Mucosa of descending colon (tissue), 3 donors: ENCODE data around the gene ZNF800. TPM values are rescaled to one million over a fixed set of nuclear protein-coding genes. Genes with fewer than 3 reads are reported as not detected.

ENCODE experiments used
- ATAC-seq: fragments of 200-7000 bp; cut with Tn5 transposase; one replicate; pipeline ENCODE4 v1.9.1; 2020; ENCODE audit warnings: mild to moderate bottlenecking, moderate library complexity
- DNase-seq, 3 donors: peaks; one replicate each; pipeline ENCODE4 v3.0.0-alpha.2; 2020
- H3K36me3 ChIP-seq: fragments of 200-600 bp; one replicate; pipeline ENCODE4 v1.8.0; 2021; ENCODE audit warnings: low read depth, mild to moderate bottlenecking
- H3K4me1 ChIP-seq: fragments of 200-600 bp; one replicate; pipeline ENCODE4 v1.8.0; 2021; ENCODE audit warnings: low read depth, mild to moderate bottlenecking
- H3K4me3 ChIP-seq: fragments of 200-600 bp; one replicate; pipeline ENCODE4 v1.8.0; 2021; ENCODE audit warnings: mild to moderate bottlenecking
- H3K9me3 ChIP-seq: fragments of 200-600 bp; one replicate; pipeline ENCODE4 v1.8.0; 2021; ENCODE audit warnings: mild to moderate bottlenecking
- intact Hi-C, 2 donors: fragments of 100-400 bp; cut with DNase I in 1 of 2; cut with micrococcal nuclease in 1 of 2; formaldehyde crosslinking; loops; one replicate each; pipeline versions ENCODE4 v1.11.0 to v1.11.1; 2022; cut with DNase I, micrococcal nuclease
- total RNA-seq, 3 donors: library from RNA; stranded (reverse); fragmentation: NEBNext Ultra II Directional in 2 of 3; extraction: Animal tissue kit (Norgen Biotek cat#: 25700) in 2 of 3; gene quantifications; one replicate each; pipeline versions ENCODE4 v1.2.1 to v1.2.4, GENCODE V29; 2021 to 2023
- TF ChIP-seq, protein P1 (sequence below): fragments of 200-600 bp; IDR thresholded peaks from one replicate; pipeline ENCODE4 v1.8.0; 2022; ENCODE audit warnings: antibody characterized with exemption, mild to moderate bottlenecking
- donor health status: DM: no; HTN: no; CAD: no; lungs with moderate emphysema.
- donor health status: DM: no; HTN: no; CAD: no.
- donor health status: DM: no; HTN: yes; CAD: no.

ZNF800 gene
- total RNA-seq, 3 donors from 2014 or later = 26.9 to 38.7 (median 35.6) TPM

DNA sequence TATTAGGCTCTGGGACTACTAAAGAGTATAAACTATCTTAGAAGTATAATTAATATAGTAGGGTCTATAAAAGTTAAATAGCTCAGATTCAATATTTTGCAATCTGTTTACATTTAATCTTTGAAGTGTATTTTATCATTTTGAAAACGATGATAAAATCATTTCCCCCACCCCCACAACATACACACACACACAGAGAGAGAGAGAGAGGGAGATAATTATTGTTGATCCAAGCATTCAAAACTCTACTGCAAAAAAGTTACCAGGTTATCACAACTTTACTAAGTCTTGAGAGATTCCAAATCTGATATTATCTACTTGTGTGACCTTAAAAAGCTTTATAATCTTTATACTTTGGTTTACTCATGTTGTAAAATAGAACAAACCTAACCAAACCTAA is 14.0 kb downstream of the ZNF800 start:
- no peak for DNase-seq
- TF ChIP-seq, protein P1, sequence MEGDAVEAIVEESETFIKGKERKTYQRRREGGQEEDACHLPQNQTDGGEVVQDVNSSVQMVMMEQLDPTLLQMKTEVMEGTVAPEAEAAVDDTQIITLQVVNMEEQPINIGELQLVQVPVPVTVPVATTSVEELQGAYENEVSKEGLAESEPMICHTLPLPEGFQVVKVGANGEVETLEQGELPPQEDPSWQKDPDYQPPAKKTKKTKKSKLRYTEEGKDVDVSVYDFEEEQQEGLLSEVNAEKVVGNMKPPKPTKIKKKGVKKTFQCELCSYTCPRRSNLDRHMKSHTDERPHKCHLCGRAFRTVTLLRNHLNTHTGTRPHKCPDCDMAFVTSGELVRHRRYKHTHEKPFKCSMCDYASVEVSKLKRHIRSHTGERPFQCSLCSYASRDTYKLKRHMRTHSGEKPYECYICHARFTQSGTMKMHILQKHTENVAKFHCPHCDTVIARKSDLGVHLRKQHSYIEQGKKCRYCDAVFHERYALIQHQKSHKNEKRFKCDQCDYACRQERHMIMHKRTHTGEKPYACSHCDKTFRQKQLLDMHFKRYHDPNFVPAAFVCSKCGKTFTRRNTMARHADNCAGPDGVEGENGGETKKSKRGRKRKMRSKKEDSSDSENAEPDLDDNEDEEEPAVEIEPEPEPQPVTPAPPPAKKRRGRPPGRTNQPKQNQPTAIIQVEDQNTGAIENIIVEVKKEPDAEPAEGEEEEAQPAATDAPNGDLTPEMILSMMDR = no peak
- Histone ChIP-seq H3K36me3 (no peaks in the 10 kb centered on the region), H3K4me1 (no peaks in the 10 kb centered on the region), H3K9me3 (no peaks in the 10 kb centered on the region), H3K4me3 (no peak overlapping the region)
- no peak for ATAC-seq
- intact Hi-C loops = no loop called here

DNA sequence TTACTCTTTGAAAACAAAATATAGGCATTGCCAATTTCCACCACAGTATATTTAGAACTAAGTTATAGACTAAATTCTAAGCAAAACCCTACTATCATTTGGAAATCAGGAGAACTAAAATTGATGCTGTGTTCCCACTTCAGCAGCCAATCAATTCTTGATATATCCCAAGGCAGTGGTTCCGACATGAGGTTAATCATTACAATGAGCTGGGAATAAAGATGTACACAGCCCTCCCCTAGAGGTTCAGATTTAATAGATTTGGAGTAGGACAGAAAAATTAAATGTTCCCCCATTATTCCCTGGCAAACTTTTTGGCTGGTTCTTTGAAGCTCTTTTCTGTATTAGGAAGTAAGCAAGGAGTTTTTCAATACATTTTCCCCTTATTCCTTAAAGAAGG is 15.1 kb downstream of the ZNF800 start:
- Histone ChIP-seq H3K4me3 (no peak overlapping the region), H3K36me3 (no peaks in the 10 kb centered on the region), H3K9me3 (no peaks in the 10 kb centered on the region), H3K4me1 (no peaks in the 10 kb centered on the region)
- TF ChIP-seq, protein P1 = no peak
- intact Hi-C loops = no loop called here
- DNase-seq = no peak
- no peak for ATAC-seq

DNA sequence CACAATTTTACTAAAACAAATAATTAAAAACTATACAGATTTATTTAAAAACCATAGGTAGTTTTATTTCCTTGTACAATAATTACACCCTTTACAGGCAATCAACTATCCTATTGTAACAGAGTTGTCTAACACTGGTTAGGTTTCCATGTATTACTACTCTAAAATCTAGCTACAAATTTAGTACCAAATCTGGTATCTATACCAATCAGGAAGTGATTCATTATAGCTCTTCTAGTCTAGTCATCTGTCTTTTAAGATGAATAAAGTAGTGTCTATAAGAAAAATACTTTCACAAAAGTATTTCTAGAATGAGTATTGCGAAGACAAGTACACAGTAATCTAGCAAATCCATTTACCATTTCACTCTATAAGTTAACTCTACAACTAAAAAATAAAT is 16.9 kb downstream of the ZNF800 start:
- Histone ChIP-seq H3K4me1 (no peaks in the 10 kb centered on the region), H3K9me3 (no peaks in the 10 kb centered on the region), H3K4me3 (no peak overlapping the region), H3K36me3 (no peaks in the 10 kb centered on the region)
- intact Hi-C loops = no loop called here
- DNase-seq (no peak), ATAC-seq (no peak)
- TF ChIP-seq, protein P1 = no peak

DNA sequence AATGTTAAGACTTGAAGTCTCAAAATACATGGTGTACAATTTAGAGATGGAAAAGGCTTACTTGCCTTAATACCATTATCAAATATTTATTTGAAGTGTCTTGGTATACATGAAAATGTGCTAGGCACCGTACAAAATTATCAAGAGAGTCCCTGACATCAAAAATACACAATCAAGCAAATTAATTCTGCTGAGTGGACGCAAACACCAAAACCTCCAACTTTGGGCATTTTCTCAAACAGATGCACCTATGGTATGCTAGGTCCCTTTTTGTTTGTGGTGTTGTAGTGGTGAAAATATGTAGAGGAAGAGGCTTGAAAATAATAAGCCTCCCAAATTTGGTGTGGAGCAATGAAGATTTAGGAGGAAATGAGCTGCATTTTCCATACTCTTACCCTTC is 24.8 kb downstream of the ZNF800 start:
- TF ChIP-seq, protein P1 = no peak
- Histone ChIP-seq H3K9me3 (no peaks in the 10 kb centered on the region), H3K4me3 (no peak overlapping the region), H3K4me1 (no peaks in the 10 kb centered on the region), H3K36me3 (no peaks in the 10 kb centered on the region)
- intact Hi-C loops = no loop called here
- ATAC-seq (no peak), DNase-seq (no peak)

DNA sequence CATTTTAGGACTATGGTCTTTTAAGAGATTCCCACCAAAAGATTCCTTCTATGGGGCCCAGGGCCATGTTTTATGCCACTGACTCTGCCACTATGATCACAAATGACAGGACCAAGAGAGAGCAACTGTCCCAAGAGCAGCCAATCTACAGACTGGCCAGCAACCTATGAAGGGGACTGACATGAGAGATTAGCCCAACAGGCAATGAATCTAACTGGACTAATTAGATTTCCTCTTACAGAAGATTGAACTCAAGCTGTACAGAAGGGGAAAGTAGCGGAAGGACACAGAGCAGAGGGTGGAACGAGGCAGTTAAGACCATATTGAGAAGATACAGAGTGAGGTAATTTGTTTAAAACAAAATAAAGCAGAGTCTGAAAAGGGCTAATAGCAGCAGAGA is 25.8 kb downstream of the ZNF800 start:
- H3K9me3 ChIP-seq = no peaks in the 10 kb centered on the region
- H3K36me3 ChIP-seq = no peaks in the 10 kb centered on the region
- H3K4me3 ChIP-seq = no peak overlapping the region
- H3K4me1 ChIP-seq = no peaks in the 10 kb centered on the region
- intact Hi-C loops = no loop called here
- ATAC-seq (no peak), DNase-seq (no peak)
- TF ChIP-seq, protein P1 = no peak

DNA sequence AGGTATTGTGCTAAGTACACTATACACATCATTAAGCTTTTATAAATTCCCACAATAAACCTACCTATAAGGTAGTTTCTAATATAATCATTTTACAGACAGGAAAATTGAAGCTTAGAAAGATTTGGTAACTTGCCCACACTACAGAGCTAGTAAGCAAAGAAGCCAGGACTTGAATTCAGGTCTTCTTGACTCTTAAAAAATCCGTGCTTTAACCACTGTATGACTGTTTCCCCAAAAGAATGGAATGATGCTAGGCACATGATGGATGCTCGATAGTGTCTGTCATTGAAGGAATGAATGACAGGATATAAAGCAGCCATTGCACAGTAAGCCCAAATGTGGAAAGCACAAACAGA is 26.6 kb downstream of the ZNF800 start:
- H3K4me1 ChIP-seq = no peaks in the 10 kb centered on the region
- TF ChIP-seq, protein P1 = no peak
- intact Hi-C loops = no loop called here
- DNase-seq = no peak
- H3K36me3 ChIP-seq = no peaks in the 10 kb centered on the region
- H3K9me3 ChIP-seq = no peaks in the 10 kb centered on the region
- no peak overlapping the region for H3K4me3 ChIP-seq
- ATAC-seq = no peak
